MM.1S (cell line): Measurements from ENCODE around the gene CCDC63.
"Not testable (repeated sequence)": the region's sequence is repeated elsewhere in the genome, so short reads cannot be mapped to it uniquely, and the experiment has no call there.

Source experiments
- CTCF ChIP-seq: fragments of 300-600 bp; sonication (generic); IDR thresholded peaks from 2 replicates; pipeline ENCODE4 v1.5.1; 2016; ENCODE audit warnings: antibody characterized with exemption, low read length, mixed read lengths
- EZH2 ChIP-seq: fragments of 300-600 bp; sonication (generic); optimal IDR thresholded peaks from 2 replicates; pipeline ENCODE3; 2017; ENCODE audit warnings: low read depth, mild to moderate bottlenecking, antibody characterized with exemption, low read length, mixed read lengths
- EZH2phosphoT487 ChIP-seq: fragments of 300-600 bp; sonication (generic); IDR thresholded peaks from 2 replicates; pipeline ENCODE4 v1.6.1; 2018; ENCODE audit warnings: antibody characterized with exemption, low read length

- TF ChIP-seq EZH2phosphoT487, CTCF, EZH2: not testable (repeated sequence)
These were observed 104.1 kb downstream of the CCDC63 start for GRCh38 chr12:110950867-110951266.
